Jurkat, Clone E6-1 (cell line): Measurements from ENCODE around the gene ZCCHC13.
"Not testable (repeated sequence)": the region's sequence is repeated elsewhere in the genome, so short reads cannot be mapped to it uniquely, and the experiment has no call there.

Source experiments
- DNase-seq: peaks from one replicate; pipeline ENCODE4 v3.0.0-alpha.2; 2011; ENCODE audit warnings: low read depth, low spot score
- H3K4me3 ChIP-seq: 2 replicates; pipeline ENCODE4 v1.5.1; 2011; ENCODE audit warnings: mild to moderate bottlenecking, low read length, control low read depth, moderate library complexity

Gene ZCCHC13

GRCh38 chrX:74318672-74319071 is 14.7 kb downstream of the ZCCHC13 start:
- H3K4me3 ChIP-seq = no peak overlapping the region
- DNase-seq = no peak

GRCh38 chrX:74319321-74319720 is 15.3 kb downstream of the ZCCHC13 start:
- not testable (repeated sequence) for H3K4me3 ChIP-seq, DNase-seq

GRCh38 chrX:74321191-74321590 is 17.2 kb downstream of the ZCCHC13 start:
- no peak for DNase-seq
- no peak overlapping the region for H3K4me3 ChIP-seq

GRCh38 chrX:74324131-74324530 is 20.2 kb downstream of the ZCCHC13 start:
- no peak overlapping the region for H3K4me3 ChIP-seq
- DNase-seq = no peak

- no peak for DNase-seq
Measured at GRCh38 chrX:74325130-74326059, 21.4 kb downstream of the ZCCHC13 start.

GRCh38 chrX:74338852-74339251 is 34.9 kb downstream of the ZCCHC13 start:
- no peak overlapping the region for H3K4me3 ChIP-seq
- no peak for DNase-seq

More at GRCh38 chrX:74325130-74326059, 21.4 kb downstream of the ZCCHC13 start:
- no peak overlapping the region for H3K4me3 ChIP-seq

GRCh38 chrX:74340051-74340450 is 36.1 kb downstream of the ZCCHC13 start:
- no peak overlapping the region for H3K4me3 ChIP-seq
- no peak for DNase-seq

GRCh38 chrX:74342211-74342610 is 38.2 kb downstream of the ZCCHC13 start:
- DNase-seq, H3K4me3 ChIP-seq: not testable (repeated sequence)

GRCh38 chrX:74343343-74344279 is 39.6 kb downstream of the ZCCHC13 start:
- no peak overlapping the region for H3K4me3 ChIP-seq
- peak; percentile 52 for DNase-seq

GRCh38 chrX:74344280-74344622 is 40.3 kb downstream of the ZCCHC13 start:
- H3K4me3 ChIP-seq = no peak overlapping the region
- no peak for DNase-seq

GRCh38 chrX:74346088-74346487 is 42.1 kb downstream of the ZCCHC13 start:
- no peak overlapping the region for H3K4me3 ChIP-seq

GRCh38 chrX:74349387-74349786 is 45.4 kb downstream of the ZCCHC13 start:
- DNase-seq = no peak

More at GRCh38 chrX:74346088-74346487, 42.1 kb downstream of the ZCCHC13 start:
- no peak for DNase-seq

GRCh38 chrX:74351760-74352159 is 47.8 kb downstream of the ZCCHC13 start:
- DNase-seq = no peak
- H3K4me3 ChIP-seq = no peak overlapping the region

More at GRCh38 chrX:74349387-74349786, 45.4 kb downstream of the ZCCHC13 start:
- H3K4me3 ChIP-seq = no peak overlapping the region

GRCh38 chrX:74353984-74354383 is 50.0 kb downstream of the ZCCHC13 start:
- no peak overlapping the region for H3K4me3 ChIP-seq
- DNase-seq = no peak
